Measurements from ENCODE around the gene ZFYVE28. TPM values are rescaled to one million over a fixed set of nuclear protein-coding genes. Genes with fewer than 3 reads are reported as not detected.
"Not testable (repeated sequence)": the region's sequence is repeated elsewhere in the genome, so short reads cannot be mapped to it uniquely, and the experiment has no call there.

ZFYVE28 gene
- total RNA-seq, 1 donor from 2014 or later: 0.39 TPM

DNA sequence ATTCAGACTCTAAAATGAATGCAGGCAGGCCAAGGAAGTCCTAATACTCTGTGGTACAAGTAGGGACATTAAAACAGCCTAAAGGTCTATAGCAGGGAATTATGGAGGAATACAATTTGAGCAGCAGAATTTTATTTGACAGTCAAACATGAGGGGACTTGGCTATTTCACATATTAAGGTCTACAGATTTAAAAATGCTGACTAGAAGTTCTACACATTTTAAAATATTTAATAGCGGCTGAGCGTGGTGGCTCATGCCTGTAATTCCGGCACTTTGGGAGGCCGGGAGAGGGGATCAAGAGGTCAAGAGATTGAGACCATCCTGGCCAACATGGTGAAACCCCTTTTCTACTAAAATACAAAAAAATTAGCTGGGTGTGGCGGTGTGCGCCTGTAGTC lies 187.4 kb downstream of the ZFYVE28 start:
- H3K27me3 Mint-ChIP-seq (ENCODE audit: insufficient read depth, low read depth): no peaks in the 10 kb centered on the region
- TF ChIP-seq EZH2phosphoT487 (IDR thresholded peaks at IDR 0.05): no peak
- TF ChIP-seq EZH2 (IDR thresholded peaks at IDR 0.05): no peak
- TF ChIP-seq, protein P1, sequence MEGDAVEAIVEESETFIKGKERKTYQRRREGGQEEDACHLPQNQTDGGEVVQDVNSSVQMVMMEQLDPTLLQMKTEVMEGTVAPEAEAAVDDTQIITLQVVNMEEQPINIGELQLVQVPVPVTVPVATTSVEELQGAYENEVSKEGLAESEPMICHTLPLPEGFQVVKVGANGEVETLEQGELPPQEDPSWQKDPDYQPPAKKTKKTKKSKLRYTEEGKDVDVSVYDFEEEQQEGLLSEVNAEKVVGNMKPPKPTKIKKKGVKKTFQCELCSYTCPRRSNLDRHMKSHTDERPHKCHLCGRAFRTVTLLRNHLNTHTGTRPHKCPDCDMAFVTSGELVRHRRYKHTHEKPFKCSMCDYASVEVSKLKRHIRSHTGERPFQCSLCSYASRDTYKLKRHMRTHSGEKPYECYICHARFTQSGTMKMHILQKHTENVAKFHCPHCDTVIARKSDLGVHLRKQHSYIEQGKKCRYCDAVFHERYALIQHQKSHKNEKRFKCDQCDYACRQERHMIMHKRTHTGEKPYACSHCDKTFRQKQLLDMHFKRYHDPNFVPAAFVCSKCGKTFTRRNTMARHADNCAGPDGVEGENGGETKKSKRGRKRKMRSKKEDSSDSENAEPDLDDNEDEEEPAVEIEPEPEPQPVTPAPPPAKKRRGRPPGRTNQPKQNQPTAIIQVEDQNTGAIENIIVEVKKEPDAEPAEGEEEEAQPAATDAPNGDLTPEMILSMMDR (IDR thresholded peaks at IDR 0.05): no peak
- Histone ChIP-seq H3K36me3 (peaks cover 12% of the 10 kb centered on the region), H3K27me3 (no peaks in the 10 kb centered on the region), H2AFZ (replicated peaks) (no peak overlapping the region), H4K20me1 (ENCODE audit: low read depth) (peaks cover 12% of the 10 kb centered on the region), H3K4me1 (no peaks in the 10 kb centered on the region), H3K9me3 (ENCODE audit: low read depth) (no peaks in the 10 kb centered on the region), H3K27ac (no peak overlapping the region), H3K4me3 (no peak overlapping the region), H3K4me2 (no peak overlapping the region), H3K79me2 (ENCODE audit: low read depth) (peaks cover 10% of the 10 kb centered on the region), H3K9ac (no peak overlapping the region), H3F3A (ENCODE audit: low read depth) (no peaks in the 10 kb centered on the region)
- H3K9me3 Mint-ChIP-seq: no peaks in the 10 kb centered on the region
- no peak overlapping the region for H3K27ac Mint-ChIP-seq
- peaks cover 3% of the 10 kb centered on the region for H3K36me3 Mint-ChIP-seq
- no peak for DNase-seq (ENCODE audit: low spot score)
- no peak overlapping the region for H3K4me3 Mint-ChIP-seq
- no peaks in the 10 kb centered on the region for H3K4me1 Mint-ChIP-seq

DNA sequence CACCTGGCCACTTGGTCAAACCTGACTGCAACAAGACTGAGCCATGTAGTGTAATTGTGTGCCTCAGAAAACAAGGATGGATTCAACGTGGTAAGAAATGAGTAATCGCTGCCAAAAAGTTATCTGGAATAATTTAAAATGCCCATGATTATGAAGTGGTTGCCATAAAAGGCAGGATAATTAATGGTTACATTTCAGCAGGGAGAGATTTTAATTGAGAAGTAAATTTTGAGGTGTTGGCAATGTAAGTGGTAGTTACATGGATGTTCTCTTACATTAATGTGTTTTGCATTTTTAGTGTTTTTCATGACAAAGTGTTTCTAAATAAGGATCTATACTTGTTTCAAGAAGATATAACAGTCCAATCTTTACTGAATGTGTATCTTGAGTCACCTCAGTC lies 192.2 kb downstream of the ZFYVE28 start:
- H3K4me1 Mint-ChIP-seq: no peaks in the 10 kb centered on the region
- H3K4me1 ChIP-seq: no peaks in the 10 kb centered on the region
- peaks cover 6% of the 10 kb centered on the region for H4K20me1 ChIP-seq (ENCODE audit: low read depth)
- no peak overlapping the region for H3K4me2 ChIP-seq
- H3F3A ChIP-seq (ENCODE audit: low read depth): no peaks in the 10 kb centered on the region
- TF ChIP-seq EZH2 (IDR thresholded peaks at IDR 0.05) (no peak), EZH2phosphoT487 (IDR thresholded peaks at IDR 0.05) (no peak)
- TF ChIP-seq, protein P1 (IDR thresholded peaks at IDR 0.05): no peak
- no peaks in the 10 kb centered on the region for H3K36me3 Mint-ChIP-seq
- H3K9me3 Mint-ChIP-seq: no peaks in the 10 kb centered on the region
- H3K27me3 ChIP-seq: no peaks in the 10 kb centered on the region
- H3K4me3 ChIP-seq: no peak overlapping the region
- no peak overlapping the region for H3K4me3 Mint-ChIP-seq
- no peak overlapping the region for H3K27ac Mint-ChIP-seq
- H3K79me2 ChIP-seq (ENCODE audit: low read depth): no peaks in the 10 kb centered on the region
- H3K9me3 ChIP-seq (ENCODE audit: low read depth): no peaks in the 10 kb centered on the region
- H3K27ac ChIP-seq: no peak overlapping the region
- peaks cover 2% of the 10 kb centered on the region for H3K27me3 Mint-ChIP-seq (ENCODE audit: insufficient read depth, low read depth)
- DNase-seq (ENCODE audit: low spot score): no peak
- H3K36me3 ChIP-seq: no peaks in the 10 kb centered on the region
- H2AFZ ChIP-seq (replicated peaks): no peak overlapping the region
- H3K9ac ChIP-seq: no peak overlapping the region

DNA sequence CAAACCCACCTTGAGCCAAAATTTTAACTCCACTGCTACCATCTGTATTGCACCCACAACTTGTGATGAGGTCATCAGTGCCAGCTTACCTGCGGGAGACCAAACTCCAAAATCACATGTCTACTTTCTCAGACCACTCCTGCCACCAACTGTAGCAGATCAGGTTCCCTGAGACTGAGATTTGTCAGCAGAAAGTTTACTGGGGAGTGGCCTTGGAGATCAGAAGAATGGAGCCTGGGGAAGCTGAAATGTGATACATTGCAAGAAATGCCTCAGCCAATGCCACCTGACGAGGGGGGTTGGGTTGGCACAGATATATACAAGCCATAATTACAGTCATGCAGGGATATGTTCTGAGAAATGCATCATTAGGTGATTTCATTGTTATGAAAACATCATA lies 195.6 kb downstream of the ZFYVE28 start:
- Mint-ChIP-seq H3K27me3 (ENCODE audit: insufficient read depth, low read depth) (peaks cover 2% of the 10 kb centered on the region), H3K4me1 (peaks cover 5% of the 10 kb centered on the region), H3K36me3 (no peaks in the 10 kb centered on the region), H3K9me3 (no peaks in the 10 kb centered on the region), H3K4me3 (no peak overlapping the region), H3K27ac (no peak overlapping the region)
- Histone ChIP-seq H3K4me3 (no peak overlapping the region), H3K36me3 (no peaks in the 10 kb centered on the region), H3F3A (ENCODE audit: low read depth) (peaks cover 5% of the 10 kb centered on the region), H4K20me1 (ENCODE audit: low read depth) (peaks cover 6% of the 10 kb centered on the region), H3K27ac (no peak overlapping the region), H3K9me3 (ENCODE audit: low read depth) (no peaks in the 10 kb centered on the region), H2AFZ (replicated peaks) (no peak overlapping the region), H3K4me2 (no peak overlapping the region), H3K4me1 (no peaks in the 10 kb centered on the region), H3K9ac (no peak overlapping the region), H3K27me3 (no peaks in the 10 kb centered on the region), H3K79me2 (ENCODE audit: low read depth) (no peaks in the 10 kb centered on the region)
- no peak for TF ChIP-seq EZH2 (IDR thresholded peaks at IDR 0.05)
- TF ChIP-seq, protein P1 (IDR thresholded peaks at IDR 0.05): no peak
- no peak for TF ChIP-seq EZH2phosphoT487 (IDR thresholded peaks at IDR 0.05)
- DNase-seq (ENCODE audit: low spot score): no peak

DNA sequence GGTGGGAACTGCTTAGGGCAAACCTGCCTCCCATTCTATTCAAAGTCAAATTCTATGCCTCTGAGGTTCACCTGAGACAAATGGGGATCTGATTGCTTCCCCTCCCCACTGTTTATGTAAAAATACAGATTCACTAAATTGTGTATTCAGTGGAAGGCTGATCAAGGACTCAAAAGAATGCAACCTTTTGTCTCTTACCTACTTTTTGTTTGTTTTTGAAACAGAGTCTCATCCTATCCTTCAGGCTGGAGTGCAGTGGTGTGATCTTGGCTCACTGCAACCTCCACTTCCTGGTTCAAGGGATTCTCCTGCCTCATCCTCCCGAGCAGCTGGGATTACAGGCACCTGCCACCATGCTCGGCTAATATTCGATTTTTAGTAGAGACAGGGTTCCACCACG lies 197.1 kb downstream of the ZFYVE28 start:
- H3K79me2 ChIP-seq (ENCODE audit: low read depth); H3F3A ChIP-seq (ENCODE audit: low read depth); H3K27me3 Mint-ChIP-seq (ENCODE audit: insufficient read depth, low read depth); H3K36me3 ChIP-seq; H4K20me1 ChIP-seq (ENCODE audit: low read depth); H3K27ac ChIP-seq; H3K9me3 Mint-ChIP-seq; H3K27me3 ChIP-seq; H3K4me3 ChIP-seq; H3K4me1 ChIP-seq; H2AFZ ChIP-seq (replicated peaks); H3K4me2 ChIP-seq; H3K9ac ChIP-seq; DNase-seq (ENCODE audit: low spot score); H3K27ac Mint-ChIP-seq; H3K4me1 Mint-ChIP-seq; H3K4me3 Mint-ChIP-seq; H3K36me3 Mint-ChIP-seq; H3K9me3 ChIP-seq (ENCODE audit: low read depth): not testable (repeated sequence)
